Tibial nerve (tissue), 4 donors: ENCODE data around the gene ZRANB2. TPM values are rescaled to one million over a fixed set of nuclear protein-coding genes. Genes with fewer than 3 reads are reported as not detected.

Experiments used
- DNase-seq, 2 donors: peaks; one replicate each; pipeline ENCODE4 v3.0.0-alpha.2; 2019; ENCODE audit warnings: low spot score in 2 of 2
- H3K27ac ChIP-seq, 4 donors: fragments of 200-600 bp; sonication (generic) in 3 of 4; one replicate each; pipeline ENCODE4 v1.5.1; 2017 to 2019; ENCODE audit warnings: mild to moderate bottlenecking in 1 of 4
- H3K27me3 ChIP-seq, 2 donors: fragments of 200-600 bp; sonication (generic) in 1 of 2; one replicate each; pipeline versions ENCODE4 v1.5.1 to v1.6.0; 2017 to 2019
- H3K36me3 ChIP-seq, 3 donors: fragments of 200-600 bp; sonication (generic); one replicate each; pipeline ENCODE4 v1.5.1; 2018 to 2019
- H3K4me1 ChIP-seq, 4 donors: fragments of 200-600 bp; sonication (generic) in 3 of 4; one replicate each; pipeline ENCODE4 v1.5.1; 2017 to 2019
- H3K4me3 ChIP-seq, 4 donors: fragments of 200-600 bp; sonication (generic) in 3 of 4; one replicate each; pipeline ENCODE4 v1.5.1; 2017 to 2019; ENCODE audit warnings: mild to moderate bottlenecking in 1 of 4, moderate library complexity in 1 of 4
- H3K9me3 ChIP-seq, 4 donors: fragments of 200-600 bp; sonication (generic) in 3 of 4; one replicate each; pipeline ENCODE4 v1.5.1; 2017 to 2019
- EP300 ChIP-seq, 2 donors: sonication (generic); formaldehyde crosslinking; IDR thresholded peaks; one replicate each; pipeline ENCODE4 v1.6.1; 2017; ENCODE audit warnings: antibody characterized with exemption in 2 of 2, mild to moderate bottlenecking in 1 of 2
- POLR2A ChIP-seq, 2 donors: fragments of 450-650 bp; IDR thresholded peaks; one replicate each; pipeline ENCODE4 v1.6.1; 2017; ENCODE audit warnings: antibody characterized with exemption in 2 of 2, mild to moderate bottlenecking in 2 of 2, moderate library complexity in 2 of 2
- WGBS, 2 donors: methylation state at CpG; one replicate each; pipeline ENCODE4 v1.1.5; 2018; 5-methylcytosine and 5-hydroxymethylcytosine counted together
- total RNA-seq, 4 donors: library from RNA; depleted of rRNA; stranded (reverse); fragments of >200 nt; gene quantifications; one replicate each; pipeline ENCODE4 v1.1.0, GENCODE V29; 2016
- TF ChIP-seq, protein P1 (sequence below), 5 experiments: fragments of 200-600 bp in 3 of 5; fragments of 450-650 bp in 2 of 5; sonication (generic) in 3 of 5; IDR thresholded peaks; one replicate each; pipeline ENCODE4 v1.5.1; 2016 to 2019; ENCODE audit warnings: antibody characterized with exemption in 5 of 5, mild to moderate bottlenecking in 3 of 5, moderate library complexity in 2 of 5

ZRANB2 gene
- total RNA-seq, 4 donors from 2014 or later, result 76.5 to 108 (median 96.1) TPM

DNA sequence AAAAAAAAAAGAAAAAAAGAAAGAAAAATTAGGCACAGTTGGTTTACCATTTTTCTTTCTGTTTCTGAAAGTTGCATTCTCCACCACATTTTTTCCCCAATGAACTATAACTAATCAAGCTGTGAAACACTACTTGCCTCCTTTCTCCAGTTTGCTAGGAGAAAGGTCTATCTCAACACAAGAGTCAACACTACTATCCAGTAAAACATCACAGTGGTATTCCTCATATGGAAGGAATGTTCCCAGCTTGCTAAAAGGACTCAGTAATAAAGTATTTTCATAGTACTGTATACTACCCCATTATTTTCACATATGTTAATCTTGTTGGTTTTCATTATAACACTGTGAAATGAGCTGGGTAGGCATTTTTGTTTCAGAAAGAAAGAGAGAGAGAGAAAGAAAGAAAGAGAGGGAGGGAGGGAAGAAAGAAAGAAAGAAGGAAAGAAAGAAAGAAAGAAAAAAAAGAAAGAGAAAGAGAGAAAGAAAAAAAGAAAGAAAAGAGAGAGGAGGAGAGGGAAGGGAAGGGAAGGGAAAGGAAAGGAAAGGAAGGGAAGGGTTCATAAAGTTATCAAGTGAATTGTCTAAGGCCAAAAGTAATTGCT is 41.1 kb downstream of the ZRANB2 start:
- H3K9me3 ChIP-seq, result no peaks in the 10 kb centered on the region
- peaks cover 0 to 7% of the 10 kb centered on the region in 2 donors for H3K27me3 ChIP-seq
- H3K36me3 ChIP-seq, result no peaks in the 10 kb centered on the region
- TF ChIP-seq POLR2A (IDR thresholded peaks at IDR 0.05) (no peak), EP300 (IDR thresholded peaks at IDR 0.05) (no peak)
- TF ChIP-seq, protein P1, sequence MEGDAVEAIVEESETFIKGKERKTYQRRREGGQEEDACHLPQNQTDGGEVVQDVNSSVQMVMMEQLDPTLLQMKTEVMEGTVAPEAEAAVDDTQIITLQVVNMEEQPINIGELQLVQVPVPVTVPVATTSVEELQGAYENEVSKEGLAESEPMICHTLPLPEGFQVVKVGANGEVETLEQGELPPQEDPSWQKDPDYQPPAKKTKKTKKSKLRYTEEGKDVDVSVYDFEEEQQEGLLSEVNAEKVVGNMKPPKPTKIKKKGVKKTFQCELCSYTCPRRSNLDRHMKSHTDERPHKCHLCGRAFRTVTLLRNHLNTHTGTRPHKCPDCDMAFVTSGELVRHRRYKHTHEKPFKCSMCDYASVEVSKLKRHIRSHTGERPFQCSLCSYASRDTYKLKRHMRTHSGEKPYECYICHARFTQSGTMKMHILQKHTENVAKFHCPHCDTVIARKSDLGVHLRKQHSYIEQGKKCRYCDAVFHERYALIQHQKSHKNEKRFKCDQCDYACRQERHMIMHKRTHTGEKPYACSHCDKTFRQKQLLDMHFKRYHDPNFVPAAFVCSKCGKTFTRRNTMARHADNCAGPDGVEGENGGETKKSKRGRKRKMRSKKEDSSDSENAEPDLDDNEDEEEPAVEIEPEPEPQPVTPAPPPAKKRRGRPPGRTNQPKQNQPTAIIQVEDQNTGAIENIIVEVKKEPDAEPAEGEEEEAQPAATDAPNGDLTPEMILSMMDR (IDR thresholded peaks at IDR 0.05), result no peak
- H3K4me3 ChIP-seq, result no peak overlapping the region
- no peaks in the 10 kb centered on the region for H3K4me1 ChIP-seq
- no peak for DNase-seq
- no peak overlapping the region for H3K27ac ChIP-seq

DNA sequence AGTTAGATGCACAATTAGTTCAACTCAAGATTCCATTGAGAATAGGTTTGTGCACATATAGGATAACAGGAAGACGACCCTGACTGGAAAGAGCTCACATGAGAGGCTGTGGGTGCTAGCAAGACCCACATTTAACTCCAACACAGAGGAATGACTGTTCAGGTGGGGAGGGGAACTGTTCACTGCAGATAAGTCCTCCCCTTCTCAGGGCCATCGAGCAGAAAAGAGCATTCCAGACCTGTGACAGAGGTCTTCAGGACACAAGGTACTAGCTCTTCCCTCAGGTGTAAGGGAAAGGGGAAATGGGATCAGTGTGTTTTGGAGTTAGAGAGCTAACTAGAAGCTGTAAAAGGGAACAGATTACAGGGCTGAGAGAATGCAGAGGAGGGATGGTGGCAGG is 41.9 kb downstream of the ZRANB2 start:
- Histone ChIP-seq H3K4me3 (no peak overlapping the region), H3K9me3 (no peaks in the 10 kb centered on the region), H3K27ac (no peak overlapping the region), H3K27me3 (peaks cover 0 to 6% of the 10 kb centered on the region in 2 donors), H3K36me3 (no peaks in the 10 kb centered on the region), H3K4me1 (no peaks in the 10 kb centered on the region)
- 57 to 71% methylated on average over 2 of the region's 2 CpGs for WGBS, 2 donors
- no peak for DNase-seq
- TF ChIP-seq EP300 (IDR thresholded peaks at IDR 0.05) (no peak), POLR2A (IDR thresholded peaks at IDR 0.05) (no peak)
- TF ChIP-seq, protein P1 (IDR thresholded peaks at IDR 0.05), result no peak

DNA sequence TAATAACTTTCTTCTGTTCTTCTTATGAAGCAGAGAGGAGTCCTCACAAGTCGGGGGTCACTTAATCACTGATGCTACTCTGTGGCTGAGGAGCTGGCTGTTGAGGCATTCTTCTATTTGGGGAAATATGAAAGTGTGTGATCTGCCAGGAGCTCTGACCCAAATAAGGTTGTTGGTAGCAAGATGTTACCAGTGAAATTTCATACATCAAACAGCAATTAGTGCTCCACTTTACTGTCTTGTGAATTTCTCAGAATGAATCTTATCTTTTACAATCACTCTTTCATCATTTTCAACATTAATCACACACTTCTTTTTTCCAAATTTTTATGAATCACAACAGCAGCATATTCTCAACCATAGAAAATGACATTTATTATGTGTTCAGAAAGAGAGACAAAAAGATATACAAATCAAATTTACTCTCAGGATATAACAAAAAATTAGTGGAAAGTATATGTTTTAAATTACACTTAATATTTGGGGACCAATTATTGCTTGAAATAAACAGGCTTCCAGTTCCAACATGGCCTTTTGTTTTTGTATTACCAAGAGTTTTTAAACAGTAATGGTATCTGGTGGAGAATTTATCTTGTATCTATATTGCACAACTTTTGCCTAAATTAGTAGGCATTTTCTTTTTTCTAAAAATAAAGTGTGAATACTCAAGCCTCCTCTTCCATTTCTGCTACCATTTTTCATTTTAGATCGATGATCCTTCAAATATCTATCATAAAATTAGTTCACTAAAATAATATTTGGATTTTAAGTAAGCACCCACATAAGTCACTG is 42.8 kb downstream of the ZRANB2 start:
- no peaks in the 10 kb centered on the region for H3K9me3 ChIP-seq
- no peaks in the 10 kb centered on the region for H3K4me1 ChIP-seq
- no peak for DNase-seq
- WGBS, 2 donors, result 82% methylated on average over 2 of the region's 2 CpGs
- H3K4me3 ChIP-seq, result no peak overlapping the region
- H3K27me3 ChIP-seq, result peaks cover 0 to 2% of the 10 kb centered on the region in 2 donors
- H3K36me3 ChIP-seq, result no peaks in the 10 kb centered on the region
- TF ChIP-seq POLR2A (IDR thresholded peaks at IDR 0.05) (no peak), EP300 (IDR thresholded peaks at IDR 0.05) (no peak)
- TF ChIP-seq, protein P1 (IDR thresholded peaks at IDR 0.05), result no peak
- H3K27ac ChIP-seq, result no peak overlapping the region

DNA sequence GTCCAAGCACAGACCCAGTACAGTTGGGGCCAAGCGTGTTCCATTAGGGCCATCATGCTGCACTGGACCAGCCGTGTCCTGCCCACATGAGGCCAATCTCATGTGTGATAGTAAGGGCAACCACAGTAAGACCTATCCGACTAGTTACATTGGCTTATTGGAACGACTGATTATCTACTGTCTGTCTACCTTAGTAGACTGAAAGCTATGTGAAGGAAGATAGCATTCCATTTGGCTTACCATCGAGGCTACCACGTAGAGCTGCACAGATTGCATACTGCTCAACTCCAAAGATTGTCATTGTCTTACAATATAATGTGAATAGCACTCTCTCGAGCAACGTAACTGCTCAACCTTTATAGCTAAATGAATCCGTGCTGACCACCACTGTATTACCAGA is 43.8 kb downstream of the ZRANB2 start:
- Histone ChIP-seq H3K27ac (no peak overlapping the region), H3K36me3 (no peaks in the 10 kb centered on the region), H3K27me3 (no peaks in the 10 kb centered on the region), H3K4me3 (no peak overlapping the region), H3K9me3 (no peaks in the 10 kb centered on the region), H3K4me1 (no peaks in the 10 kb centered on the region)
- DNase-seq, result no peak
- no peak for TF ChIP-seq EP300 (IDR thresholded peaks at IDR 0.05)
- TF ChIP-seq POLR2A (IDR thresholded peaks at IDR 0.05), result no peak
- TF ChIP-seq, protein P1 (IDR thresholded peaks at IDR 0.05), result no peak
- 92 to 96% methylated on average over 9 of the region's 9 CpGs for WGBS, 2 donors

DNA sequence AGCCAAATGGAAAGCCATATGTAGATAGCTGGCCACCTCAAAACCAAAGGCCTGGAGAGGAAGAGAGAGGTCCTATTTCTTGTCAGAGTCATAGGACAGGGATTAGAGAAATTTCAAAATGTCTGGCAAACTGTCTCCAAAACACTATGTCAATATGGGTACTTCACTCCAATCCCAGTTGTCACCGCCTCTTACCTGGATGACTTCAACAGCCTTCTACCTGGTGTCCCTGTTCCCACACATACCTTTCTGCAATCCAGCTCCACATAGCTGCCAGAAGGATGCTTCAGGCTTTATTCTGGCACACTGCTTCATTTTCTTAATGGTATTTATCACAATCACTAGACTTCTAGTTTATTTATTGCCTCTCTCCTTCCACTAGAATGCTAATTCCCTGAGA is 47.7 kb downstream of the ZRANB2 start:
- H3K27me3 ChIP-seq, result no peaks in the 10 kb centered on the region
- WGBS, 2 donors, result 94 to 100% methylated on average over 1 of the region's 1 CpG
- no peaks in the 10 kb centered on the region for H3K36me3 ChIP-seq
- H3K9me3 ChIP-seq, result no peaks in the 10 kb centered on the region
- no peaks in the 10 kb centered on the region for H3K4me1 ChIP-seq
- H3K27ac ChIP-seq, result no peak overlapping the region
- TF ChIP-seq, protein P1 (IDR thresholded peaks at IDR 0.05), result no peak
- TF ChIP-seq EP300 (IDR thresholded peaks at IDR 0.05), result no peak
- TF ChIP-seq POLR2A (IDR thresholded peaks at IDR 0.05), result no peak
- no peak for DNase-seq
- H3K4me3 ChIP-seq, result no peak overlapping the region
